DND-41 (cell line): Measurements from ENCODE around the gene PLPP3.

Experiments
- ATAC-seq: fragments of 200-7000 bp; cut with Tn5 transposase; 3 replicates; pipeline ENCODE4 v1.9.1; 2021; ENCODE audit warnings: low read depth; ENCODE audit not compliant: insufficient read depth
- DNase-seq: peaks from one replicate; pipeline ENCODE4 v3.0.0-alpha.2; 2020
- H2AFZ ChIP-seq: 2 replicates; pipeline ENCODE4 v1.6.0; 2012; ENCODE audit warnings: low read depth, low read length
- H3K27ac ChIP-seq: 2 replicates; pipeline ENCODE4 v1.5.1; 2012; ENCODE audit warnings: low read length, inconsistent platforms
- H3K27me3 ChIP-seq: fragments of 200-600 bp; sonication (generic); 2 replicates; pipeline ENCODE4 v1.6.0; 2012; ENCODE audit warnings: low read length, mild to moderate bottlenecking, inconsistent platforms; ENCODE audit not compliant: insufficient read depth, poor library complexity
- H3K36me3 ChIP-seq: 2 replicates; pipeline ENCODE4 v1.5.1; 2012; ENCODE audit warnings: low read length, inconsistent platforms; ENCODE audit not compliant: insufficient read depth
- H3K4me1 ChIP-seq: 2 replicates; pipeline ENCODE4 v1.5.1; 2012; ENCODE audit warnings: mild to moderate bottlenecking, low read length; ENCODE audit not compliant: insufficient read depth
- H3K4me2 ChIP-seq: 2 replicates; pipeline ENCODE4 v1.6.0; 2012; ENCODE audit warnings: mild to moderate bottlenecking, moderate library complexity, low read length, inconsistent platforms; ENCODE audit not compliant: insufficient read depth
- H3K4me3 ChIP-seq, 2 experiments: fragments of 200-600 bp in 1 of 2; shearing (Covaris generic) in 1 of 2; 2 replicates each; pipeline ENCODE4 v1.5.1; 2012 to 2016; ENCODE audit warnings: inconsistent platforms in 2 of 2, low read length in 2 of 2, mild to moderate bottlenecking in 2 of 2, low read depth in 1 of 2, moderate library complexity in 1 of 2
- H3K79me2 ChIP-seq: 2 replicates; pipeline ENCODE4 v1.6.0; 2012; ENCODE audit warnings: low read length, inconsistent platforms; ENCODE audit not compliant: insufficient read depth
- H3K9ac ChIP-seq: 2 replicates; pipeline ENCODE4 v1.6.0; 2012; ENCODE audit warnings: low read depth, mild to moderate bottlenecking, inconsistent platforms, low read length, moderate library complexity
- H3K9me3 ChIP-seq: 2 replicates; pipeline ENCODE4 v1.5.1; 2012; ENCODE audit warnings: low read length, moderate library complexity, mild to moderate bottlenecking, inconsistent platforms; ENCODE audit not compliant: insufficient read depth, severe bottlenecking
- H4K20me1 ChIP-seq: 2 replicates; pipeline ENCODE4 v1.6.0; 2012; ENCODE audit warnings: low read length; ENCODE audit not compliant: insufficient read depth
- CTCF ChIP-seq: IDR thresholded peaks from 2 replicates; pipeline ENCODE4 v1.5.1; 2012; ENCODE audit warnings: borderline replicate concordance, low read length, moderate library complexity, mild to moderate bottlenecking; ENCODE audit not compliant: poor library complexity, severe bottlenecking; ENCODE audit errors: extremely low read depth
- EZH2 ChIP-seq: IDR thresholded peaks from 3 replicates; pipeline ENCODE4 v1.6.1; 2012; ENCODE audit warnings: borderline replicate concordance, low read depth, mild to moderate bottlenecking, moderate library complexity, low read length, inconsistent platforms; ENCODE audit not compliant: severe bottlenecking

The PLPP3 gene

GRCh38 chr1:56522680-56523079 is 56.7 kb downstream of the PLPP3 start:
- Histone ChIP-seq H3K4me3 (no peak overlapping the region), H3K9me3 (no peaks in the 10 kb centered on the region), H3K4me2 (no peak overlapping the region), H3K79me2 (no peaks in the 10 kb centered on the region), H3K27ac (peak overlapping the region; percentile 64; the same call in 1 of the 2 replicates), H3K4me1 (peaks cover 59% of the 10 kb centered on the region), H3K9ac (no peak overlapping the region), H4K20me1 (no peaks in the 10 kb centered on the region), H2AFZ (0 out of 2 replicates have a peak overlapping the region, but pooled peaks have one; percentile 20), H3K27me3 (no peaks in the 10 kb centered on the region), H3K36me3 (peaks cover 3% of the 10 kb centered on the region; the same call in 1 of the 2 replicates)
- DNase-seq (peak; percentile 43), ATAC-seq (peak; percentile 44)
- TF ChIP-seq CTCF, result no peak
- no peak for TF ChIP-seq EZH2

GRCh38 chr1:56520016-56520601 is 59.3 kb downstream of the PLPP3 start:
- H3K4me3 ChIP-seq, result no peak overlapping the region
- no peak overlapping the region for H3K4me2 ChIP-seq
- H4K20me1 ChIP-seq, result no peaks in the 10 kb centered on the region
- peaks cover 3% of the 10 kb centered on the region; the same call in 1 of the 2 replicates for H3K36me3 ChIP-seq
- no peaks in the 10 kb centered on the region for H3K79me2 ChIP-seq
- no peaks in the 10 kb centered on the region for H3K9me3 ChIP-seq
- no peaks in the 10 kb centered on the region for H3K27me3 ChIP-seq
- H3K9ac ChIP-seq, result no peak overlapping the region
- TF ChIP-seq CTCF, result no peak
- no peak for TF ChIP-seq EZH2
- DNase-seq (no peak), ATAC-seq (no peak)
- peaks cover 34% of the 10 kb centered on the region for H3K4me1 ChIP-seq
- H2AFZ ChIP-seq, result no peak overlapping the region
- no peak overlapping the region for H3K27ac ChIP-seq

- no peaks in the 10 kb centered on the region for H3K36me3 ChIP-seq
- H4K20me1 ChIP-seq, result no peaks in the 10 kb centered on the region
- peaks cover 8% of the 10 kb centered on the region for H3K4me1 ChIP-seq
- H3K27me3 ChIP-seq, result no peaks in the 10 kb centered on the region
- H2AFZ ChIP-seq, result no peak overlapping the region
- DNase-seq (no peak), ATAC-seq (no peak)
- no peak overlapping the region for H3K27ac ChIP-seq
- H3K9me3 ChIP-seq, result no peaks in the 10 kb centered on the region
- H3K9ac ChIP-seq, result no peak overlapping the region
- TF ChIP-seq CTCF (no peak), EZH2 (no peak)
- no peak overlapping the region for H3K4me3 ChIP-seq
- H3K4me2 ChIP-seq, result no peak overlapping the region
- no peaks in the 10 kb centered on the region for H3K79me2 ChIP-seq
Measured at GRCh38 chr1:56517404-56518130, 61.8 kb downstream of the PLPP3 start.
